GM10266 (cell line): Measurements from ENCODE around the gene TSC22D3.

Experiments
- DNase-seq: peaks from one replicate; pipeline ENCODE4 v3.0.0; 2012; ENCODE audit errors: extremely low spot score
- TF ChIP-seq, protein P1 (sequence below): IDR thresholded peaks from 2 replicates; pipeline ENCODE4 v1.5.1; 2012; ENCODE audit warnings: mild to moderate bottlenecking, low read depth; ENCODE audit not compliant: control insufficient read depth, insufficient read depth; ENCODE audit errors: missing control alignments

Gene TSC22D3

GRCh38 chrX:107701493-107702121 lies 74.0 kb downstream of the TSC22D3 start:
- DNase-seq, result no peak
- TF ChIP-seq, protein P1, sequence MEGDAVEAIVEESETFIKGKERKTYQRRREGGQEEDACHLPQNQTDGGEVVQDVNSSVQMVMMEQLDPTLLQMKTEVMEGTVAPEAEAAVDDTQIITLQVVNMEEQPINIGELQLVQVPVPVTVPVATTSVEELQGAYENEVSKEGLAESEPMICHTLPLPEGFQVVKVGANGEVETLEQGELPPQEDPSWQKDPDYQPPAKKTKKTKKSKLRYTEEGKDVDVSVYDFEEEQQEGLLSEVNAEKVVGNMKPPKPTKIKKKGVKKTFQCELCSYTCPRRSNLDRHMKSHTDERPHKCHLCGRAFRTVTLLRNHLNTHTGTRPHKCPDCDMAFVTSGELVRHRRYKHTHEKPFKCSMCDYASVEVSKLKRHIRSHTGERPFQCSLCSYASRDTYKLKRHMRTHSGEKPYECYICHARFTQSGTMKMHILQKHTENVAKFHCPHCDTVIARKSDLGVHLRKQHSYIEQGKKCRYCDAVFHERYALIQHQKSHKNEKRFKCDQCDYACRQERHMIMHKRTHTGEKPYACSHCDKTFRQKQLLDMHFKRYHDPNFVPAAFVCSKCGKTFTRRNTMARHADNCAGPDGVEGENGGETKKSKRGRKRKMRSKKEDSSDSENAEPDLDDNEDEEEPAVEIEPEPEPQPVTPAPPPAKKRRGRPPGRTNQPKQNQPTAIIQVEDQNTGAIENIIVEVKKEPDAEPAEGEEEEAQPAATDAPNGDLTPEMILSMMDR, result no peak

- TF ChIP-seq, protein P1, result no peak
- no peak for DNase-seq
Observed at GRCh38 chrX:107700790-107701189, 74.8 kb downstream of the TSC22D3 start.

DNA sequence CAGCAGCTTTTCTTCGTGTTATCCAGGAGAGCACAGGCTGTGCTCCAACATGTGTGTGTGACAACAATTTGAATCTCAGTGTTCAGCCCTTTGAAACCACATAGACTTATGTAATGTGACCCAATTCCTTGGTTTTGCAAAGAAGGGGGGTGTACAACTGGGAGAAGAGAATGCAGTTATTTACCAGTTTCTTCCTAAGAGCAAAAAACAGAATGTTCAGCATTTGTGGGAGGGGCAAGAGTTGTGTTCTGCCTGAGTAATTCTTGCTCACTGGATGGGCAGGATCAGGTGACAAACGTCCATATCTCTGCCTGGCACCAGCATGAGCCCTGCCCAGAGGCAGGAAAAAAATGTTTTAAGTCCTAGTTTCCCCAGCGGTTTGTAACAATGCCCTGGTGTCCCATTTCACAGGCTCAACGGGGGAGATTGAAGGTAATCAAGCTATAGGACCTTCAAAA lies 75.2 kb downstream of the TSC22D3 start:
- TF ChIP-seq, protein P1, result no peak
- no peak for DNase-seq

DNA sequence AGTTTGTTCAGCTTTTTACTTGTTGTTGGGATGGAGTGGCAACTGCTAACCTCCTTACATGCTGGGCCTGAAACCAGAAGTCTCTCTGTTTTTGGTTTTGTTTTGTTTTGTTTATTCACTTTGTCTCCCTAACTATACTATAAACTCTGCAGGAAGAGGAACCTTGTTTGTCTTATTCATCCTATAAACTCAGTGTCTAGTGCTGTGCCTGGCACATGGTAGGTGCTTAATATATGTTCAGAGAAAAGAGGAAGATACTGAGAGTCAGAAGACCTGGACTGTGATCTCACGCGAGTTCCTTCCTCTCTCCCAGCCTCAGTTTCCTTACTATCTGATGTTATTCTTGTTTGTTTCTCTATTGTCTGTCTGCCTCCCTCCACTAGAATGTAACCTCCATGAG lies 76.0 kb downstream of the TSC22D3 start:
- DNase-seq, result no peak
- TF ChIP-seq, protein P1, result no peak

DNA sequence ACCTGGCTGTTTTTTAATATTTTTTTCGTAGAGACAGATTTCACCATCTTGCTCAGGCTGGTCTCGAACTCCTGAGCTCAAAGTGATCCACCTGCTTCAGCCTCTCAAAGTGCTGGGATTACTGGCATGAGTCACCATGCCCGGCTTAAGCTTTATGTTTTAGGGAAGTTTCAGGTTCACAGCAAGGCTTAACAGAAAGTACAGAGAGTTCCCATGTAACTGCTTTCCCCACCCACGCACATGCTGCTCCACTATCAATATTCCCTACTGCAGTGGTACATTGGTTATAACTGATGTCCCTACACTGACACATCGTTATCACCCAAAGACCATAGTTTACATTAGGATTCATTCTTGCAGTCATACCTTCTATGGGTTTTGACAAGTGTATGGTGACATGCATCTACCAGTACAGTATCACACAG lies 84.6 kb downstream of the TSC22D3 start:
- no peak for DNase-seq
- TF ChIP-seq, protein P1, result no peak

- TF ChIP-seq, protein P1, result no peak
- no peak for DNase-seq
Observed at GRCh38 chrX:107687445-107687844, 88.1 kb downstream of the TSC22D3 start.

DNA sequence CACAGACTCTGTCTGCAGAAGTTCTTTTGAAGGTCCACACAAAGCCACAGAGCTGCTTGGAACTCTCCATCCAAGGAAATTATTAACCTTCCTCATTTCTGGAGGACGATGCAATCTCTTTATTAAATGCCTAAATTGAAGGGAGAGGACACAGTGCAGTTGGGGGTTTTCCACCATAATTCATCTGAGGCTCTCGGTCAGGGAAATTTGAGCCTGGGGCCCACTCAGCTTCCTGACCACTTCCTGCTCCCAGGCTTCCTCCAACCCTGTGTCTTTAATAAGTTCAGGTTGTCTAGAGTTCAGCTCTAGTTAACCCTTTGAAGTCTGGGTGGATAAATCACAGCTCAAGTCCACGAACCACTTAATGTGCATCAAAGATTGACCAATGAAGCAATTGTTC lies 88.8 kb downstream of the TSC22D3 start:
- TF ChIP-seq, protein P1, result no peak
- no peak for DNase-seq
